A549 (cell line): ENCODE data around the gene DEPDC1B. TPM values are rescaled to one million over a fixed set of nuclear protein-coding genes. Genes with fewer than 3 reads are reported as not detected.
"Not testable (repeated sequence)": the region's sequence is repeated elsewhere in the genome, so short reads cannot be mapped to it uniquely, and the experiment has no call there.

Experiments
- ATAC-seq, 2 experiments: fragments of 200-7000 bp in 1 of 2; fragments of >200 bp in 1 of 2; cut with Nextera tagmentation in 1 of 2; cut with Tn5 transposase in 1 of 2; 3 replicates each; pipeline versions ENCODE4 v1.8.0 to v1.9.1; 2018 to 2020; ENCODE audit warnings: mild to moderate bottlenecking in 1 of 2, moderate library complexity in 1 of 2
- CTCF ChIA-PET: fragments of 300-600 bp; sonication (Branson Sonifier 250); formaldehyde crosslinking; extraction: SDS; loops from one replicate; lab custom pipeline; 2021; ENCODE audit warnings: antibody characterized with exemption, inconsistent platforms; lab: Yijun Ruan, JAX
- POLR2A ChIA-PET: fragments of 350-600 bp; formaldehyde crosslinking; extraction: SDS; loops from one replicate; lab custom pipeline; 2021; ENCODE audit warnings: antibody characterized with exemption, inconsistent platforms; lab: Yijun Ruan, JAX
- DNase-seq, 2 experiments: peaks; one replicate each; pipeline versions ENCODE4 v3.0.0 to v3.0.0-alpha.2; 2011 to 2016; ENCODE audit warnings: low read depth in 1 of 2, low spot score in 1 of 2
- FAIRE-seq: peaks from 2 replicates; lab custom pipeline; 2011; peaks lifted over from hg19 to GRCh38; lab: Jason Lieb, UNC
- H3K27ac ChIP-seq, 2 experiments: fragments of >200 bp; sonication (Bioruptor Twin); formaldehyde crosslinking; 3 replicates each; pipeline ENCODE4 v1.5.1; 2016 to 2017
- H3K4me1 ChIP-seq: fragments of >200 bp; sonication (Bioruptor Twin); formaldehyde crosslinking; 3 replicates; pipeline ENCODE4 v1.6.1; 2016
- H3K4me2 ChIP-seq: fragments of >200 bp; sonication (Bioruptor Twin); formaldehyde crosslinking; 3 replicates; pipeline ENCODE4 v1.6.1; 2016
- H3K4me3 ChIP-seq: fragments of >200 bp; sonication (Bioruptor Twin); formaldehyde crosslinking; 3 replicates; pipeline ENCODE4 v1.5.1; 2016
- H3K9me3 ChIP-seq: fragments of >200 bp; sonication (Bioruptor Twin); formaldehyde crosslinking; 3 replicates; pipeline ENCODE4 v1.6.1; 2016
- CBX2 ChIP-seq: fragments of 200-600 bp; sonication (generic); IDR thresholded peaks from 2 replicates; pipeline ENCODE4 v1.6.1; 2016; ENCODE audit warnings: low read depth, mild to moderate bottlenecking, borderline replicate concordance
- CBX8 ChIP-seq: fragments of 200-600 bp; sonication (generic); IDR thresholded peaks from 2 replicates; pipeline ENCODE4 v1.6.1; 2016
- ELK1 ChIP-seq: fragments of 150-350 bp; IDR thresholded peaks from 2 replicates; pipeline ENCODE4 v1.6.1; 2014; ENCODE audit warnings: low read depth, mild to moderate bottlenecking, low read length
- ESRRA ChIP-seq: fragments of 150-350 bp; IDR thresholded peaks from 2 replicates; pipeline ENCODE4 v1.6.1; 2014; ENCODE audit warnings: mild to moderate bottlenecking, low read length, borderline replicate concordance
- FOSL2 ChIP-seq, 2 experiments: fragments of 450-650 bp in 1 of 2; fragments of >200 bp in 1 of 2; sonication (Bioruptor Twin) in 1 of 2; formaldehyde crosslinking; IDR thresholded peaks; 2 replicates each; pipeline versions ENCODE4 v1.5.0 to v1.6.1; 2016 to 2020; ENCODE audit warnings: mild to moderate bottlenecking in 1 of 2, moderate library complexity in 1 of 2
- GATA3 ChIP-seq: IDR thresholded peaks from 2 replicates; pipeline ENCODE4 v1.6.1; 2012; ENCODE audit warnings: borderline replicate concordance
- HDAC2 ChIP-seq: fragments of 200-600 bp; sonication (generic); IDR thresholded peaks from 2 replicates; pipeline ENCODE4 v1.6.1; 2016
- HEYL ChIP-seq: fragments of 250-450 bp; sonication (Bioruptor Pico); IDR thresholded peaks from 2 replicates; pipeline ENCODE4 v1.8.0; 2021; ENCODE audit warnings: mild to moderate bottlenecking, moderate library complexity
- HOXB5 ChIP-seq: fragments of 250-450 bp; sonication (Bioruptor Pico); IDR thresholded peaks from 2 replicates; pipeline ENCODE4 v1.5.0; 2020; ENCODE audit warnings: mild to moderate bottlenecking, moderate library complexity
- JUNB ChIP-seq: fragments of >200 bp; sonication (Bioruptor Twin); formaldehyde crosslinking; IDR thresholded peaks from 2 replicates; pipeline ENCODE4 v1.6.1; 2016
- MAFK ChIP-seq: fragments of 450-650 bp; IDR thresholded peaks from 2 replicates; pipeline ENCODE4 v1.6.1; 2014; ENCODE audit not compliant: partially characterized antibody
- MYC ChIP-seq: IDR thresholded peaks from 2 replicates; pipeline ENCODE4 v1.6.1; 2012; ENCODE audit warnings: mild to moderate bottlenecking, inconsistent platforms, low read length, improper control_type of control experiment, borderline replicate concordance
- NPAS2 ChIP-seq: fragments of 250-450 bp; sonication (Bioruptor Pico); IDR thresholded peaks from 2 replicates; pipeline ENCODE4 v1.8.0; 2022; ENCODE audit warnings: mild to moderate bottlenecking, moderate library complexity, borderline replicate concordance
- RAD21 ChIP-seq, 2 experiments: fragments of >200 bp in 1 of 2; sonication (Bioruptor Twin) in 1 of 2; formaldehyde crosslinking in 1 of 2; IDR thresholded peaks in 1 of 2; conservative IDR thresholded peaks in 1 of 2; 2 replicates in 1 of 2; 3 replicates in 1 of 2; pipeline ENCODE4 v1.6.1; 2012 to 2018; ENCODE audit warnings: inconsistent platforms in 1 of 2
- REST ChIP-seq: fragments of 200-600 bp; sonication (generic); IDR thresholded peaks from 2 replicates; pipeline ENCODE4 v1.6.1; 2016; ENCODE audit warnings: antibody characterized with exemption, mild to moderate bottlenecking, moderate library complexity
- RFX5 ChIP-seq: fragments of 450-650 bp; IDR thresholded peaks from 2 replicates; pipeline ENCODE4 v1.7.1; 2014; ENCODE audit warnings: antibody characterized with exemption, mild to moderate bottlenecking, moderate library complexity
- SMC3 ChIP-seq: fragments of >200 bp; sonication (Bioruptor Twin); formaldehyde crosslinking; IDR thresholded peaks from 3 replicates; pipeline ENCODE4 v1.6.1; 2018; ENCODE audit warnings: inconsistent platforms
- TP53 ChIP-seq: fragments of 250-450 bp; sonication (Bioruptor Pico); IDR thresholded peaks from 2 replicates; pipeline ENCODE4 v1.5.0; 2021; ENCODE audit warnings: mild to moderate bottlenecking, moderate library complexity
- USF2 ChIP-seq: fragments of 450-650 bp; IDR thresholded peaks from 2 replicates; pipeline ENCODE4 v1.6.1; 2014; ENCODE audit warnings: antibody characterized with exemption
- ZSCAN20 ChIP-seq: fragments of 250-450 bp; sonication (Bioruptor Pico); IDR thresholded peaks from 2 replicates; pipeline ENCODE4 v1.8.0; 2022; ENCODE audit warnings: mild to moderate bottlenecking, moderate library complexity
- WGBS: methylation state at CpG from one replicate; pipeline ENCODE4 v1.1.6; 2017; ENCODE audit errors: missing lambda C conversion rate; 5-methylcytosine and 5-hydroxymethylcytosine counted together
- polyA plus RNA-seq, 4 experiments: library from polyadenylated mRNA; depleted of rRNA in 3 of 4; stranded (reverse); fragments of >200 nt; fragmentation: RNase III in 1 of 4; extraction: RNeasy Plus Mini Kit Qiagen cat#74134 plus additional on column Dnase treatment in 1 of 4; gene quantifications; 2 replicates in 3 of 4; 3 replicates in 1 of 4; pipeline ENCODE4 v1.2.3, GENCODE V29; 2011 to 2017
- TF ChIP-seq, protein P1 (sequence below): fragments of >200 bp; sonication (Bioruptor Twin); formaldehyde crosslinking; IDR thresholded peaks from 2 replicates; pipeline ENCODE4 v1.6.1; 2016

The DEPDC1B gene
- polyA plus RNA-seq, 2 of the 4 experiments (the other 2 are of a cell fraction), result 17.4 to 34.8 TPM

DNA sequence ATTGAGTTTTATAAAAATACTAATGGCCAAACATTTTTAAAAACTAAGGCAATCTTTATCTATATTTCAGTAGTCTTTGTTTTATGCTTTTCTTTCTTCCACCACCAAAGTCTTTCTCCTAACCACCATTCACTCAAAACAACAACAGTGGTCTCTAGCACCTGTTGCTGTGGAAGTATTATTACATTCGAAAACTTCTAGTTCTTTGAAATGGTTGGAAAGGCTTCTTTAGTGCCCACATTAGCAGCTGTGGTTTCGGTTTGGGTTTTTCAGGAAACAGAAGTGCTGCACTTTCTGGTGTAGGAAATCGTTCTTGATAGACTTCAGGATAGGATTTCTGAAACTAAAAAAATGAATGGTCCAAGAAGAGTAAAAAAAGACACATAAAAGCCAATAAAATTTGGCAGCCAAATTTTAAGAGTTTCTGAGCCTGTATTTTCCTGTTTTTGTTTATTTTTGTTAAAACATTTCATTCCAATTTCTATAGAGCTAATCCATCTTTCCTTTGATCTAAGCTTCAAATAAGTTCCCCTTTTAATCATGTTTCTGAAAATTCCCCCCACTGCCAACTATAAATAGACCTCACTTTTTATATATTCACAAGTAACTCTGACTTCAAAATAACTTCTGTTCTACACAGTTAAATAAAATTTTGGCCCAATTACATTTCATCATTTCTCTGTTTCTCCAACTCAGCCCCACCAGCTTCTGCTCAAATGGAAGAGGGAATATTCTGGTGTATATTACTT, 102.2 kb downstream of the DEPDC1B start (continued):
- TF ChIP-seq, protein P1, sequence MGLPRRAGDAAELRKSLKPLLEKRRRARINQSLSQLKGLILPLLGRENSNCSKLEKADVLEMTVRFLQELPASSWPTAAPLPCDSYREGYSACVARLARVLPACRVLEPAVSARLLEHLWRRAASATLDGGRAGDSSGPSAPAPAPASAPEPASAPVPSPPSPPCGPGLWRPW, result no peak
- no peak for TF ChIP-seq RAD21 (conservative IDR thresholded peaks at IDR 0.05 in 1 of 2, IDR thresholded peaks at IDR 0.05 in 1 of 2)

- ATAC-seq, result no peak
- WGBS, result 93% methylated on average over 4 of the region's 4 CpGs
- FAIRE-seq, result no peak
These were observed 105.1 kb downstream of the DEPDC1B start for GRCh38 chr5:60594715-60595477.

DNA sequence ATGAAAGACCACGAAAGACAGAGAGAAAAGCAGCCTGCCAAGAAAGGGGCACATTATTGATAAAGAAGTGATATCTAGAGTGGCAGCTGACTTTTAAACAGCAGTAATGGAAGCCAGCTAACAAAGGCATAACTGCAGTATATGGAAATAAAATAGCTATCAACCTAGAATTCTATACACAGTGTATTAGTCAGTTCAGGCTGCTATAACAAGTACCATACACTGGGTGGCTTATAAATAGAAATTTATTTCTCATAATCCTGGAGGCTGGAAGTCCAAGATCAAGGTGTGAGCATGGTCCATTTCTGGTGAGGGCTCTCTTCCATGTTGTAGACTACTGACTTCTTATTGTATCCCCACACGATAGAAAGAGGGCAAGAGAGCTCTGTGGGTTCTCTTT, 109.8 kb downstream of the DEPDC1B start:
- Histone ChIP-seq H3K4me3 (no peak overlapping the region), H3K27ac (no peak overlapping the region), H3K9me3 (no peaks in the 10 kb centered on the region), H3K4me1 (no peaks in the 10 kb centered on the region), H3K4me2 (no peak overlapping the region)
- ChIA-PET CTCF (no interaction called here), POLR2A (no interaction called here)
- WGBS, result 73% methylated on average over 2 of the region's 2 CpGs
- FAIRE-seq, result no peak
- TF ChIP-seq NPAS2 (CRISPR knock-in tag) (no peak), TP53 (CRISPR knock-in tag) (no peak), HEYL (no peak), GATA3 (no peak), SMC3 (no peak), USF2 (no peak), RFX5 (no peak)
- DNase-seq, result no peak
- no peak for ATAC-seq

More at GRCh38 chr5:60594715-60595477, 105.1 kb downstream of the DEPDC1B start:
- ChIA-PET CTCF (interaction anchor here (2.4 kb wide), 1 partner anchor 785 kb away, joined by 8 read pairs; no protein-coding TSS in a partner anchor), POLR2A (no interaction called here)
- no peak overlapping the region for H3K27ac ChIP-seq
- no peak overlapping the region for H3K4me2 ChIP-seq
- no peak for DNase-seq
- H3K4me1 ChIP-seq, result no peaks in the 10 kb centered on the region
- TF ChIP-seq JUNB, result no peak
- TF ChIP-seq CBX8, result no peak
- no peak for TF ChIP-seq MYC
- no peak for TF ChIP-seq ELK1
- no peak for TF ChIP-seq TP53 (CRISPR knock-in tag)
- TF ChIP-seq MAFK, result no peak
- no peak for TF ChIP-seq CBX2
- no peak for TF ChIP-seq HDAC2
- no peak for TF ChIP-seq ESRRA
- TF ChIP-seq REST, result no peak
- no peak for TF ChIP-seq ZSCAN20
- no peak for TF ChIP-seq HOXB5
- no peak for TF ChIP-seq FOSL2 (IDR thresholded peaks at IDR 0.05)
- TF ChIP-seq FOSL2 (CRISPR knock-in tag; IDR thresholded peaks at IDR 0.05), result no peak
- TF ChIP-seq, all 56 proteins: peak for 0
- no peaks in the 10 kb centered on the region for H3K9me3 ChIP-seq
- H3K4me3 ChIP-seq, result no peak overlapping the region

DNA sequence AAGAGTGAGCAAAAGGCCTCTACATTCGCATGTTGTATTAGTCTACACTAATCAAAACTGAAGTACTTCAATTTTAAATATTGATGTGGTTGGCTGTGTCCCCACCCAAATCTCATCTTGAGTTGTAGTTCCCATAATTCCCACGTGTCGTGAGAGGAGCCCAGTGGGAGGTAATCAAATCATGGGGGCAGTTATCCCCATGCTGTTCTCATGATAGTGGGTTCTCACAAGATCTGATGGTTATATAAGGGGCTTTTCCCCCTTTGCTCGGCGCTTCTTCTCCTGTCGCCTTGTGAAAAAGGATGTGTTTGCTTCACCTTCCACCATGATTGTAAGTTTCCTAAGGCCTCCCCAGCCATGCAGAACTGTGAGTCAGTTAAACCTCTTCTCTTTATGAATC, 112.7 kb downstream of the DEPDC1B start:
- H3K27ac ChIP-seq, H3K9me3 ChIP-seq, H3K4me3 ChIP-seq, CTCF ChIA-PET, H3K4me1 ChIP-seq, FAIRE-seq, ATAC-seq, DNase-seq, H3K4me2 ChIP-seq, POLR2A ChIA-PET: not testable (repeated sequence)
- WGBS, result 95% methylated on average over 6 of the region's 6 CpGs
